Left ventricle myocardium inferior (tissue), 1 donor: Measurements from ENCODE around the gene DBH. TPM values are rescaled to one million over a fixed set of nuclear protein-coding genes. Genes with fewer than 3 reads are reported as not detected.

Experiments used
- DNase-seq: peaks from one replicate; pipeline ENCODE4 v3.0.0-alpha.2; 2020
- H3K27ac ChIP-seq: fragments of 200-600 bp; replicated peaks from 2 replicates; pipeline ENCODE4 v1.8.0; 2021
- H3K27me3 ChIP-seq: fragments of 200-600 bp; 2 replicates; pipeline ENCODE4 v1.8.0; 2021; ENCODE audit warnings: low read depth
- H3K36me3 ChIP-seq: fragments of 200-600 bp; 2 replicates; pipeline ENCODE4 v1.8.0; 2021
- H3K4me1 ChIP-seq: fragments of 200-600 bp; 2 replicates; pipeline ENCODE4 v1.8.0; 2021
- H3K4me3 ChIP-seq: fragments of 200-600 bp; 2 replicates; pipeline ENCODE4 v1.8.0; 2021; ENCODE audit warnings: mild to moderate bottlenecking, moderate library complexity
- H3K9me3 ChIP-seq: fragments of 200-600 bp; replicated peaks from 2 replicates; pipeline ENCODE4 v1.8.0; 2021
- intact Hi-C: fragments of 100-400 bp; cut with micrococcal nuclease; formaldehyde crosslinking; loops from one replicate; pipeline ENCODE4 v1.11.0; 2022
- total RNA-seq: library from RNA; stranded (reverse); fragmentation: NEBNext Ultra II Directional; extraction: Animal tissue kit (Norgen Biotek cat#: 25700); gene quantifications from one replicate; pipeline ENCODE4 v1.2.1, GENCODE V29; 2021
- TF ChIP-seq, protein P1 (sequence below): fragments of 200-600 bp; IDR thresholded peaks from 2 replicates; pipeline ENCODE4 v1.8.0; 2021; ENCODE audit warnings: antibody characterized with exemption, mild to moderate bottlenecking, borderline replicate concordance
- donor health status: DM: no; HTN: yes; CAD: no; lungs with severe emphysema.

DBH gene
- total RNA-seq, 1 donor from 2014 or later, result not detected

- H3K4me1 ChIP-seq, result peaks cover 15% of the 10 kb centered on the region
- no peak for DNase-seq
- no peak overlapping the region for H3K27ac ChIP-seq
- no peaks in the 10 kb centered on the region for H3K9me3 ChIP-seq
- no peak overlapping the region for H3K4me3 ChIP-seq
- no peaks in the 10 kb centered on the region for H3K36me3 ChIP-seq
- intact Hi-C loops, result no loop called here
- H3K27me3 ChIP-seq, result peaks cover 57% of the 10 kb centered on the region
- TF ChIP-seq, protein P1, sequence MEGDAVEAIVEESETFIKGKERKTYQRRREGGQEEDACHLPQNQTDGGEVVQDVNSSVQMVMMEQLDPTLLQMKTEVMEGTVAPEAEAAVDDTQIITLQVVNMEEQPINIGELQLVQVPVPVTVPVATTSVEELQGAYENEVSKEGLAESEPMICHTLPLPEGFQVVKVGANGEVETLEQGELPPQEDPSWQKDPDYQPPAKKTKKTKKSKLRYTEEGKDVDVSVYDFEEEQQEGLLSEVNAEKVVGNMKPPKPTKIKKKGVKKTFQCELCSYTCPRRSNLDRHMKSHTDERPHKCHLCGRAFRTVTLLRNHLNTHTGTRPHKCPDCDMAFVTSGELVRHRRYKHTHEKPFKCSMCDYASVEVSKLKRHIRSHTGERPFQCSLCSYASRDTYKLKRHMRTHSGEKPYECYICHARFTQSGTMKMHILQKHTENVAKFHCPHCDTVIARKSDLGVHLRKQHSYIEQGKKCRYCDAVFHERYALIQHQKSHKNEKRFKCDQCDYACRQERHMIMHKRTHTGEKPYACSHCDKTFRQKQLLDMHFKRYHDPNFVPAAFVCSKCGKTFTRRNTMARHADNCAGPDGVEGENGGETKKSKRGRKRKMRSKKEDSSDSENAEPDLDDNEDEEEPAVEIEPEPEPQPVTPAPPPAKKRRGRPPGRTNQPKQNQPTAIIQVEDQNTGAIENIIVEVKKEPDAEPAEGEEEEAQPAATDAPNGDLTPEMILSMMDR, result no peak
Observed at GRCh38 chr9:133700819-133701320, 64.7 kb downstream of the DBH start.

- intact Hi-C loops, result no loop called here
- no peak for DNase-seq
- H3K27me3 ChIP-seq, result peaks cover 51% of the 10 kb centered on the region
- H3K27ac ChIP-seq, result no peak overlapping the region
- H3K4me3 ChIP-seq, result no peak overlapping the region
- H3K36me3 ChIP-seq, result no peaks in the 10 kb centered on the region
- no peaks in the 10 kb centered on the region for H3K9me3 ChIP-seq
- TF ChIP-seq, protein P1, result no peak
- peaks cover 15% of the 10 kb centered on the region for H3K4me1 ChIP-seq
Observed at GRCh38 chr9:133701321-133701980, 65.3 kb downstream of the DBH start.

GRCh38 chr9:133701981-133702797, 66.0 kb downstream of the DBH start:
- Histone ChIP-seq H3K36me3 (no peaks in the 10 kb centered on the region), H3K4me1 (peaks cover 15% of the 10 kb centered on the region), H3K9me3 (no peaks in the 10 kb centered on the region), H3K27ac (no peak overlapping the region), H3K4me3 (peak overlapping the region; percentile 48), H3K27me3 (peaks cover 51% of the 10 kb centered on the region)
- DNase-seq, result no peak
- intact Hi-C loops, result no loop called here
- TF ChIP-seq, protein P1, result no peak

DNA sequence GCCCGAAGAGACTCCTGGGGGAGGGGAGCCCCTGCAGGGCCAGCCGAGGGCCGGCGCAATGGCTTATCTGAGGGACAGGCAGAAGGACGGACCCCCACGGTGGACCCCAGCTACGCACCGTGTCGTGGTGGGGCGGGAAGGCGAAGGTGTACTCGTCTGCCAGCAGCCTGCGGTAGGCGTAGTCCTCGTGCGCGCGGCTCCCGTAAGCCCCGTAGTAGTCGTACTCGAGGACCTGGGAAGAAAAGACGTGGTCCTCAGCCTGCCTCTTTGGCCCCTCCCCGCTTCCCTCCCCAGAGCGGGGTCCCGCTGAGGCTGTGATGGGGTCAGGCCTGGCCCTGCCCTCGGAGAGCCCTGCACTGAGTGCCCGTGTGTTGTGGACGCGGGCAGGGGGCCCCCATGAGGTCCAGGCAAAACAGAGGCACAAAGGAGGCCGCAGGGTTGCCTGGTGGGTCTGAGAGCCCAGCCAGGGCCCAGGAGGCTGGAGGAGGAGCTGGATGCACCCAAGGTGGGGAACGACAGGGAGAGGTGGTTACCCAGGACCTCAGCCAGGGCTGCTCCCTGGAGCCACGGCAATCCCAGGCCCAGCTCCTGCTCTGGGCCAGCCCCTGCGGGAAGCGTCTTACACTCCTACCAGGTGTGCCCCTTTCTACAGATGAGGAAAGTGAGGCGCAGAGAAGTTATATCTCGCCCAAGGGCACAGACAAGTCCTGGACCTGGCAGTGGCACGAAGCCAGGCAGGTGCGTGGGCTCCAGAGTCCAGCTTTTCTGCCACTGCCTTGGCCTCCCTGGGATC, 66.8 kb downstream of the DBH start:
- intact Hi-C loops, result no loop called here
- TF ChIP-seq, protein P1, result no peak
- no peak for DNase-seq
- no peaks in the 10 kb centered on the region for H3K36me3 ChIP-seq
- H3K27me3 ChIP-seq, result peaks cover 51% of the 10 kb centered on the region
- H3K4me3 ChIP-seq, result peak overlapping the region; percentile 48
- no peaks in the 10 kb centered on the region for H3K9me3 ChIP-seq
- H3K27ac ChIP-seq, result no peak overlapping the region
- peaks cover 23% of the 10 kb centered on the region for H3K4me1 ChIP-seq
